NCI-H69 (cell line): ENCODE data around the gene UQCRC2.
"Not testable (repeated sequence)": the region's sequence is repeated elsewhere in the genome, so short reads cannot be mapped to it uniquely, and the experiment has no call there.

Experiments
- DNase-seq: peaks from one replicate; lab custom pipeline; 2025; lab: John Stamatoyannopoulos, UW

The UQCRC2 gene

GRCh38 chr16:22010902-22011301 lies 57.7 kb downstream of the UQCRC2 start:
- DNase-seq: no peak

GRCh38 chr16:22012241-22012640 lies 59.1 kb downstream of the UQCRC2 start:
- no peak for DNase-seq

GRCh38 chr16:22013486-22013885 lies 60.3 kb downstream of the UQCRC2 start:
- DNase-seq: no peak

- DNase-seq: no peak
Observed at GRCh38 chr16:22014271-22014873, 61.2 kb downstream of the UQCRC2 start.

- DNase-seq: no peak
Observed at GRCh38 chr16:22016927-22017326, 63.8 kb downstream of the UQCRC2 start.

DNA sequence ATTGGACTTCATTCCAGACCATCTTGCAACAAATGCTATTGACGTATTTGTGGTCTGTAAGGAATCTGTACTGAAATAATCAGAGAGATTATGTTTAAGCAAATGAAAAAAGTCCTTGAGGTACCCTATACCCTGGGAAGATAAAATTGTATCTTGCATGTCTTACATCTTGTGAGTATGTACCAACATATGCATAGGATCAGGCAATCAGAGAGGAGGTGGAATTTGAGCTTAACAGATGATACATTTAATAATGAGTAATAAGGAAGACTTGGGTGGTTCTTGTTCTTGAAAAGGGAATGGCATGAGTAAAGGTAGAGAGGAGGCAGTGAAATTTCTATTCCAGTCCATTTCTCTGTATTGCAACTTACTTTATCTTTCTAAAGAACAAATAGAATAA lies 65.4 kb downstream of the UQCRC2 start:
- no peak for DNase-seq

- DNase-seq: no peak
Observed at GRCh38 chr16:22022151-22022550, 69.0 kb downstream of the UQCRC2 start.

GRCh38 chr16:22023505-22023904 lies 70.3 kb downstream of the UQCRC2 start:
- no peak for DNase-seq

DNA sequence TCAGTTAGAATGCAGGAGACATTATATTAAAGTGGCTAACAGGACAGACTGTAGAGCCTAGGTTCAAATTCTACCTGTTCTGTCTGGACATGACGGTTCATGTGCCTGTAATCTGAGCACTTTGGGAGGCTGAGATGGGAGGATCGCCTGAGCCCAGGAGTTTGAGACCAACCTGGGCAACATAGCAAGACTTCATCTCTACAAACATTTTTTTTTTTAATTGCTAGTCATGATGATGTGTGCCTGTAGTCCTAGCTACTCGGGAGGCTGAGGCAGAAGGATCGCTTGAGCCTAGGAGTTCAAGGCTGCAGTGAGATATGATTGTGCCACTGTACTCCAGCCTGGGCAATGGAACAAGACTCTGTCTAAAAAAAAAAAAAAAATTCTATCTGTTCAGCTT lies 71.6 kb downstream of the UQCRC2 start:
- not testable (repeated sequence) for DNase-seq

- DNase-seq: no peak
Observed at GRCh38 chr16:22027633-22028032, 74.5 kb downstream of the UQCRC2 start.

DNA sequence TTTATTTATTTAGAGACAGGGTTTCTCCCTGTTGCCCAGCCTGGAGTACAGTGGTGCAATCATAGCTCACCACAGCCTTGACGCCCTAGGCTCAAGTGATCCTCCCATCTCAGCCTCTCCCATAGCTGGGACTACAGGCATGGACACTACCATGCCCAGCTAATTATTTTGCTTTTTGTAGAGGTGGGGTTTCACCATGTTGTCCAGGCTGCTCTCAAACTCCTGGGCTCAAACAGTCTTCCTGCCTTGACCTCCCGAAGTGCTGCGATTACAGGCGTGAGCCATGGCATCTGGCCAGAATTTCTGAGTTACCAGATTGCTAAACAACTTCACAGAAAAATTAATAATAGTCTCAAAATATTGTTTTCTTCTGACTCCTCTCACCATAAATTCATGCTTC lies 76.5 kb downstream of the UQCRC2 start:
- no peak for DNase-seq

DNA sequence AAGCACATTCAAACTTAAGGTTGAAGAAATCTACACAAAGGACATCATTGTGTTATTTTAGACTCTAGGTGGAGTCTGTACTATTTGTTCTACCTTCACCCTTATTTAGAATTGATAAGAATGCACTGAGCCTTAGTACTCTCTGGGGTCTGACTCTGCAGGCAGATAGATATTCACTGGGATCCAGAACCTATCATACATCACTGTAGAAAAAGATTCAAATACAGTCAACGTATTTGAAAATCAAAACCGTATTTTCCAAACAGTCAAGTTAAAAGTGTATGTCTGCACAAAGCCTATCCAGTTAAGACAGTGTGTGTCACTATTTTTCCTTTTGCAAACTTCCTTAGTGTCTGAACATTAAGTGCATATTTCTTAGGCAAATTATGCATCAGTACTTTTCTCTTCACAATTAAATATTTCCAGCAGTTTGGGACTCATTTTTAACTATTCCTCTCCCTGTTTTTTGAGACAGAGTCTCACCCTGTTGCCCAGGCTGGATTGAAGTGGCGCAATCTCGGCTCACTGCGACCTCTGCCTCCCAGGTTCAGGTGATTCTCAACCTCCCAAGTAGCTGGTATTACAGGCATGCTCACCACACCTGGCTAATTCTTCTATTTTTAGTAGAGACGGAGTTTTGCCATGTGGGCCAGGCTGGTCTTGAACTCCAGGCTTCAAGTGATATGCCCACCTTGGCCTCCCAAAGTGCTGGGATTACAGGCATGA lies 77.1 kb downstream of the UQCRC2 start:
- DNase-seq: no peak

- no peak for DNase-seq
Observed at GRCh38 chr16:22031483-22032083, 78.4 kb downstream of the UQCRC2 start.
